Liver (tissue), 9 donors: ENCODE data around the gene DFFB. TPM values are rescaled to one million over a fixed set of nuclear protein-coding genes. Genes with fewer than 3 reads are reported as not detected.

Experiments used
- DNase-seq: peaks from one replicate; pipeline ENCODE4 v3.0.0-alpha.2; 2017; ENCODE audit warnings: low spot score
- H3K27ac ChIP-seq, 2 donors: one replicate each; pipeline ENCODE4 v1.7.0; 2013; ENCODE audit warnings: inconsistent platforms in 2 of 2, low read length in 2 of 2, control low read depth in 1 of 2, low read depth in 1 of 2, mild to moderate bottlenecking in 1 of 2
- H3K27me3 ChIP-seq, 4 donors: one replicate each; pipeline versions ENCODE4 v1.6.1 to v1.7.0; 2013; ENCODE audit warnings: low read length in 3 of 4, inconsistent platforms in 1 of 4, mild to moderate bottlenecking in 1 of 4, moderate library complexity in 1 of 4; ENCODE audit not compliant: control insufficient read depth in 4 of 4, insufficient read depth in 4 of 4
- H3K36me3 ChIP-seq, 4 donors: one replicate each; pipeline versions ENCODE4 v1.6.1 to v1.7.0; 2013; ENCODE audit warnings: low read length in 3 of 4, mild to moderate bottlenecking in 3 of 4, low read depth in 1 of 4, moderate library complexity in 1 of 4; ENCODE audit not compliant: control insufficient read depth in 4 of 4, insufficient read depth in 3 of 4
- H3K4me1 ChIP-seq, 4 donors: one replicate each; pipeline versions ENCODE4 v1.6.1 to v1.7.0; 2013; ENCODE audit warnings: low read length in 3 of 4, mild to moderate bottlenecking in 3 of 4, moderate library complexity in 1 of 4; ENCODE audit not compliant: control insufficient read depth in 4 of 4, insufficient read depth in 4 of 4
- H3K4me3 ChIP-seq, 3 donors: one replicate each; pipeline versions ENCODE4 v1.6.1 to v1.7.0; 2013; ENCODE audit warnings: low read length in 3 of 3, control low read depth in 1 of 3, low read depth in 1 of 3, mild to moderate bottlenecking in 1 of 3
- H3K9ac ChIP-seq, 2 donors: one replicate each; pipeline ENCODE4 v1.7.0; 2013; ENCODE audit warnings: low read length in 2 of 2, mild to moderate bottlenecking in 2 of 2, moderate library complexity in 2 of 2, control low read depth in 1 of 2, low read depth in 1 of 2
- H3K9me3 ChIP-seq, 4 donors: one replicate each; pipeline versions ENCODE4 v1.6.1 to v1.7.0; 2013; ENCODE audit warnings: low read length in 3 of 4; ENCODE audit not compliant: control insufficient read depth in 4 of 4
- ATF3 ChIP-seq: IDR thresholded peaks from 2 replicates; pipeline ENCODE4 v1.6.1; 2016; ENCODE audit warnings: antibody characterized with exemption
- EGR1 ChIP-seq, 2 donors: IDR thresholded peaks; 2 replicates each; pipeline ENCODE4 v1.6.1; 2016 to 2018; ENCODE audit warnings: antibody characterized with exemption in 2 of 2, low read depth in 2 of 2
- FOXA1 ChIP-seq: IDR thresholded peaks from 2 replicates; pipeline ENCODE4 v1.6.1; 2016; ENCODE audit warnings: antibody characterized with exemption
- FOXA2 ChIP-seq: IDR thresholded peaks from 2 replicates; pipeline ENCODE4 v1.6.1; 2016; ENCODE audit warnings: antibody characterized with exemption
- GABPA ChIP-seq, 2 donors: IDR thresholded peaks in 1 of 2; conservative IDR thresholded peaks in 1 of 2; 2 replicates each; pipeline ENCODE4 v1.6.1; 2016; ENCODE audit warnings: antibody characterized with exemption in 2 of 2, mild to moderate bottlenecking in 1 of 2, moderate library complexity in 1 of 2
- HNF4A ChIP-seq, 2 donors: conservative IDR thresholded peaks; 2 replicates each; pipeline ENCODE4 v1.6.1; 2016; ENCODE audit warnings: antibody characterized with exemption in 2 of 2, mild to moderate bottlenecking in 2 of 2
- RAD21 ChIP-seq, 2 donors: IDR thresholded peaks; 2 replicates each; pipeline ENCODE4 v1.6.1; 2016; ENCODE audit warnings: antibody characterized with exemption in 2 of 2, mild to moderate bottlenecking in 2 of 2
- RXRA ChIP-seq, 2 donors: IDR thresholded peaks; 2 replicates each; pipeline ENCODE4 v1.6.1; 2017 to 2018; ENCODE audit warnings: antibody characterized with exemption in 2 of 2, mild to moderate bottlenecking in 1 of 2
- SP1 ChIP-seq: IDR thresholded peaks from 2 replicates; pipeline ENCODE4 v1.6.1; 2018; ENCODE audit warnings: antibody characterized with exemption, mild to moderate bottlenecking
- TAF1 ChIP-seq: conservative IDR thresholded peaks from 2 replicates; pipeline ENCODE4 v1.6.1; 2016; ENCODE audit warnings: antibody characterized with exemption, mild to moderate bottlenecking
- YY1 ChIP-seq: IDR thresholded peaks from 2 replicates; pipeline ENCODE4 v1.6.1; 2016; ENCODE audit warnings: antibody characterized with exemption, mild to moderate bottlenecking
- ZBTB33 ChIP-seq: IDR thresholded peaks from 2 replicates; pipeline ENCODE4 v1.6.1; 2016; ENCODE audit warnings: antibody characterized with exemption
- WGBS: extraction: QIAGEN DNeasy Blood & Tissue Kit; methylation state at CpG from one replicate; pipeline ENCODE4 v1.1.7; 2013; 5-methylcytosine and 5-hydroxymethylcytosine counted together
- polyA plus RNA-seq, 2 donors: library from polyadenylated mRNA; stranded (reverse) in 1 of 2; unstranded in 1 of 2; fragments of 200-250 nt in 1 of 2; fragments of >200 nt in 1 of 2; fragmentation: Nextera tagmentation in 1 of 2; extraction: Ambion mirVana in 1 of 2; gene quantifications; one replicate each; pipeline versions ENCODE4 v1.2.1 to v1.2.3, GENCODE V29; 2013 to 2015
- total RNA-seq, 2 donors: library from RNA; depleted of rRNA; stranded (reverse); fragments of >200 nt; gene quantifications; one replicate each; pipeline ENCODE4 v1.2.3, GENCODE V29; 2014
- TF ChIP-seq, protein P1 (sequence below): IDR thresholded peaks from 2 replicates; pipeline ENCODE4 v1.6.1; 2016; ENCODE audit warnings: antibody characterized with exemption
- TF ChIP-seq, protein P2 (sequence below): fragments of 150-350 bp; IDR thresholded peaks from 2 replicates; pipeline ENCODE4 v1.5.1; 2017; ENCODE audit warnings: improper control_type of control experiment, low read depth, low read length; ENCODE audit not compliant: missing input control
- donor health status: healthy.
- donor health status: healthy.
- donor health status: healthy.
- donor health status: healthy.
- donor health status: healthy.

Gene DFFB
- total and polyA plus RNA-seq, 4 donors = 0.92 to 6.1 (median 2.9) TPM

DNA sequence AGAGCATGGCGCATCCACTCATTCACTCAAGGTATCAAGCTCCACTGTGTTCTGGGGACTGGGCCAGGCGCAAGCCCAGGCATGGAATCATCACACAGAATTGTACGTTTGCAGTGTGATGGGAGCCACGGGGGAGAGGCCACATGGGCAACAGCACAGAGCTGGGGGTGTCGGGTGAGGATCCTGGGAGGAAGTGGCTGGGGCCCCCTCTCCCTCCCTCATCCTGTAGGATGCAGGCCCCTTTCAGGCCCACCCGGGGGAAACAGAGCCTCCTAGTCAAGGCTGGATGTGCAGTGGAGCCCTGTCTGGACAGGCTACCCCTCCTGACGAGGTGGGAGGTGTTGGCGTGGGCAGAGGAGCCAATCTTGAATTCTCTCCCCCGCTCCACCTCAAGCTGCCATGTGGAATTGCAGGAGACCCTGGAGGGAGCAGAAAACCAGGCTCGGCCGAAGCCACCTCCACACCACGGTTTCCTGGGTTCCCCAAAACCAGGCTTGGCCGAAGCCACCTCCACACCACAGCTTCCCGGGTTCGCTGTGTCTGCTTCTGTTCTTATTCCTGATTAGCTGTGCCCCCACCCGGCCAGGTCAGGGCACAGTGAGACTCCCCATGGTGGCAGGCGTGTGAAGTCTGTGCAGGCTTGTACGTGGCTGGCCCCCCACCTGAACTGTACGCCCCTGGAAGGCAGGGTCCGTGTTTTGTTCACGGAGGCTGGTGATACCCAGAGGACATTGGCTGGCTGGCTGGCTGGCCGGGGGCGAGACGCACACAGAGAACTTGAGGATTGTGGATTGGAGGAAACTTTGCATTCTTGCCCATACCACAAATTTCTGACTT, 46.9 kb downstream of the DFFB start:
- no peak for DNase-seq
- Histone ChIP-seq H3K27me3 (no peaks in the 10 kb centered on the region), H3K4me3 (no peak overlapping the region), H3K27ac (no peak overlapping the region), H3K9me3 (no peaks in the 10 kb centered on the region), H3K36me3 (no peaks in the 10 kb centered on the region), H3K4me1 (peaks cover 10 to 37% (median 31%) of the 10 kb centered on the region in 4 donors), H3K9ac (no peak overlapping the region)
- WGBS = 88% methylated on average over 24 of the region's 24 CpGs
- TF ChIP-seq ATF3 (no peak), RAD21 (IDR thresholded peaks at IDR 0.05) (no peak), FOXA1 (no peak), SP1 (no peak), EGR1 (IDR thresholded peaks at IDR 0.05; ENCODE audit: low read depth in 2 of 2) (no peak), GABPA (IDR thresholded peaks at IDR 0.05 in 1 of 2, conservative IDR thresholded peaks at IDR 0.05 in 1 of 2) (no peak), FOXA2 (no peak), YY1 (no peak), TAF1 (no peak)
- TF ChIP-seq, protein P1, sequence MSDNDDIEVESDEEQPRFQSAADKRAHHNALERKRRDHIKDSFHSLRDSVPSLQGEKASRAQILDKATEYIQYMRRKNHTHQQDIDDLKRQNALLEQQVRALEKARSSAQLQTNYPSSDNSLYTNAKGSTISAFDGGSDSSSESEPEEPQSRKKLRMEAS = no peak
- TF ChIP-seq, protein P2, sequence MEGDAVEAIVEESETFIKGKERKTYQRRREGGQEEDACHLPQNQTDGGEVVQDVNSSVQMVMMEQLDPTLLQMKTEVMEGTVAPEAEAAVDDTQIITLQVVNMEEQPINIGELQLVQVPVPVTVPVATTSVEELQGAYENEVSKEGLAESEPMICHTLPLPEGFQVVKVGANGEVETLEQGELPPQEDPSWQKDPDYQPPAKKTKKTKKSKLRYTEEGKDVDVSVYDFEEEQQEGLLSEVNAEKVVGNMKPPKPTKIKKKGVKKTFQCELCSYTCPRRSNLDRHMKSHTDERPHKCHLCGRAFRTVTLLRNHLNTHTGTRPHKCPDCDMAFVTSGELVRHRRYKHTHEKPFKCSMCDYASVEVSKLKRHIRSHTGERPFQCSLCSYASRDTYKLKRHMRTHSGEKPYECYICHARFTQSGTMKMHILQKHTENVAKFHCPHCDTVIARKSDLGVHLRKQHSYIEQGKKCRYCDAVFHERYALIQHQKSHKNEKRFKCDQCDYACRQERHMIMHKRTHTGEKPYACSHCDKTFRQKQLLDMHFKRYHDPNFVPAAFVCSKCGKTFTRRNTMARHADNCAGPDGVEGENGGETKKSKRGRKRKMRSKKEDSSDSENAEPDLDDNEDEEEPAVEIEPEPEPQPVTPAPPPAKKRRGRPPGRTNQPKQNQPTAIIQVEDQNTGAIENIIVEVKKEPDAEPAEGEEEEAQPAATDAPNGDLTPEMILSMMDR = no peak

DNA sequence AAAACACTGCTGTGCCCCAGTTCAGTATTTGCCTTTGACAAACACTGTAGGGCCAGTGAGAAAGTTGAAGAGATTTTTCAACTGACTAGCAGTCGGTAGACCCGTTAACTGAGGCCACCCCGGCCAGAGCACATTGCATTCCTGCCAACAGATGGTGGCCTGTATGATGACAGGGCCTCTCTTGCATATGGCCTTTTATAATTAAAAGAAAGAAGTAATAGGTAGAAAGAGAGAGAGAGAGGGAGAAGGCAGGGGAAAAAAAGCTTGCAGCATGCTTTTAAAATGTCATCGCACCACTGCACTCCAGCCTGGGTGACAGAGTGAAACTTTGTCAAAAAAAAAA, 47.5 kb downstream of the DFFB start:
- WGBS = 91% methylated on average over 4 of the region's 4 CpGs
- no peaks in the 10 kb centered on the region for H3K36me3 ChIP-seq
- no peak for DNase-seq
- peaks cover 9 to 33% (median 26%) of the 10 kb centered on the region in 4 donors for H3K4me1 ChIP-seq
- H3K4me3 ChIP-seq = no peak overlapping the region
- H3K9me3 ChIP-seq = no peaks in the 10 kb centered on the region
- TF ChIP-seq HNF4A (conservative IDR thresholded peaks at IDR 0.05) (no peak), ZBTB33 (no peak), FOXA2 (no peak), EGR1 (IDR thresholded peaks at IDR 0.05; ENCODE audit: low read depth in 2 of 2) (no peak), RXRA (IDR thresholded peaks at IDR 0.05) (no peak)
- TF ChIP-seq, protein P2 = no peak
- no peak overlapping the region for H3K27ac ChIP-seq
- no peaks in the 10 kb centered on the region for H3K27me3 ChIP-seq
- no peak overlapping the region for H3K9ac ChIP-seq
